Measurements from ENCODE around the gene COG2. TPM values are rescaled to one million over a fixed set of nuclear protein-coding genes. Genes with fewer than 3 reads are reported as not detected.
"Not testable (repeated sequence)": the region's sequence is repeated elsewhere in the genome, so short reads cannot be mapped to it uniquely, and the experiment has no call there.

Gene COG2
- total RNA-seq, 6 experiments from 2014 or later = 9.0 to 18.7 (median 13.0) TPM

- WGBS (ENCODE audit: insufficient coverage, low coverage, low lambda C conversion rate, missing lambda C conversion rate) = 30% methylated on average over 3 of the region's 8 CpGs
- Histone ChIP-seq H3K4me3 (peak overlapping the region; percentile 63 to 82 (median 81)), H3K9me3 (no peaks in the 10 kb centered on the region), H3K27ac (peak overlapping the region; percentile 75 to 97 (median 83)), H3K4me1 (peaks cover 0 to 42% (median 6%) of the 10 kb centered on the region in 4 donors), H3K36me3 (peaks cover 0 to 34% (median 13%) of the 10 kb centered on the region in 4 donors), H3K27me3 (no peaks in the 10 kb centered on the region)
- DNase-seq (no peak), ATAC-seq (peak in 1 of 4 donors; percentile 2)
- intact Hi-C loops (cut with DNase I) = loop anchor here in 1 of 2 donors (10.0 kb wide), 1 partner anchor 61 kb away; no protein-coding TSS in a partner anchor
- TF ChIP-seq POLR2A (IDR thresholded peaks at IDR 0.05) (no peak), CTCF (IDR thresholded peaks at IDR 0.05) (no peak)
Observed at GRCh38 chr1:230713547-230713914, 71.2 kb downstream of the COG2 start.

DNA sequence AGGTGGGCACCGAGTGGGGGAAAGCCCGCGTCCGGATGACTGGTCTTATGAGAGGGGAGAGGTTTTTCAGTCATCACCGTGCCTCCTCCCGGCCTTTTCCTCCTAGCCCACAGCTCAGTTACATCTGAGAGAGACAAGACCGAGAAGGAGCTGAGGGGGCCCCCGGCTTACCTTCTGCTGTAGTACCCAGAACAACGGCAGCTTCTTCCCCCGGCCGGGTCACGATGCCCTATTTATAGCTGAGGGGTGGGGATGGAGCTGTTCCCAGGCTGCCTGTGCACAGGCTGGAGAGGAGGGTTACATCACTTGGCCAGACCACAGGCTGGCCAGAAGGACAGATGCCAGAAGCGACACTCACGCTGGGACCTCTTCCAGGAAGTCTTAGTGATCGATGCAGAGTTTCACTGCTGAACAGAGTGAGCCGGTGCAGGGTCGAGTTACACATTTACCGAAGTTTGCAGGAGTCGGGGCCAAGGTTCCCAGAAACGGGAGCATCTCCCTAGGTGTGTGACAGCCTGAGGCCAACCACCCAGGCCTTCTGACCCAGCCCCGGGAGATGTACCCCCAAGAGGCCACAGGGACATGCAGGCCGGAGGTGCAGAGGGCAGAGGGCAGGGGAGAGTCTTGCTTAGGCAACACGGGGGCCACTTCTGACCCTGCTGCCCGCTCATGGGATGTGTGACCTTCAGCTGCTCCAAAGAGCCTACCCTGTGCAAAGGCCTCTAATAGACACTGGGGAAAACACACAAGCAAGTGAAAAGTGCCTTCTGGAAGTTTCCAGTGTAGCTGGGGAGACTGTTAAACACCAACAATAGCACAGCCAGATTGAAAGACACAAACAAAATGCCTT lies 71.9 kb downstream of the COG2 start, which contains the start of gene AGT:
AGT (minus strand) TSS at position 208 of the 850 bp plus-strand sequence. CDS start 3,299 bp downstream, outside the sequence.
- no peaks in the 10 kb centered on the region for H3K27me3 ChIP-seq
- peak; percentile 99 for TF ChIP-seq POLR2A (IDR thresholded peaks at IDR 0.05)
- TF ChIP-seq CTCF (IDR thresholded peaks at IDR 0.05) = no peak
- H3K4me3 ChIP-seq = peak within 1 kb of the TSS; percentile 63 to 82 (median 81)
- peak within 1 kb of the TSS; percentile 75 to 97 (median 83) for H3K27ac ChIP-seq
- WGBS (ENCODE audit: insufficient coverage, low coverage, low lambda C conversion rate, missing lambda C conversion rate) = 4% methylated on average over 17 of the region's 24 CpGs
- peak; percentile 85 to 97 (median 97) for DNase-seq
- peak; percentile 55 to 84 (median 73) for ATAC-seq
- H3K9me3 ChIP-seq = no peaks in the 10 kb centered on the region
- H3K36me3 ChIP-seq = peaks cover 0 to 29% (median 13%) of the 10 kb centered on the region in 4 donors
- peaks cover 0 to 42% (median 6%) of the 10 kb centered on the region in 4 donors for H3K4me1 ChIP-seq
- intact Hi-C loops (cut with DNase I) = loop anchor here in 1 of 2 donors (10.0 kb wide), 1 partner anchor 61 kb away; no protein-coding TSS in a partner anchor

GRCh38 chr1:230715510-230715909 lies 73.2 kb downstream of the COG2 start:
- H3K4me3 ChIP-seq = no peak overlapping the region
- no peaks in the 10 kb centered on the region for H3K9me3 ChIP-seq
- peak overlapping the region in 2 of 3 donors; percentile 65 to 97 for H3K27ac ChIP-seq
- TF ChIP-seq CTCF (IDR thresholded peaks at IDR 0.05) = peak; percentile 36 to 55 (median 45)
- no peak for TF ChIP-seq POLR2A (IDR thresholded peaks at IDR 0.05)
- intact Hi-C loops (cut with DNase I) = loop anchor here in 1 of 2 donors (10.0 kb wide), 1 partner anchor 59 kb away; no protein-coding TSS in a partner anchor
- H3K4me1 ChIP-seq = peaks cover 0 to 29% (median 5%) of the 10 kb centered on the region in 4 donors
- H3K36me3 ChIP-seq = peaks cover 0 to 15% (median 4%) of the 10 kb centered on the region in 4 donors
- 38% methylated on average over 3 of the region's 3 CpGs for WGBS (ENCODE audit: insufficient coverage, low coverage, low lambda C conversion rate, missing lambda C conversion rate)
- ATAC-seq = peak; percentile 2 to 32 (median 11)
- H3K27me3 ChIP-seq = no peaks in the 10 kb centered on the region
- DNase-seq = no peak

DNA sequence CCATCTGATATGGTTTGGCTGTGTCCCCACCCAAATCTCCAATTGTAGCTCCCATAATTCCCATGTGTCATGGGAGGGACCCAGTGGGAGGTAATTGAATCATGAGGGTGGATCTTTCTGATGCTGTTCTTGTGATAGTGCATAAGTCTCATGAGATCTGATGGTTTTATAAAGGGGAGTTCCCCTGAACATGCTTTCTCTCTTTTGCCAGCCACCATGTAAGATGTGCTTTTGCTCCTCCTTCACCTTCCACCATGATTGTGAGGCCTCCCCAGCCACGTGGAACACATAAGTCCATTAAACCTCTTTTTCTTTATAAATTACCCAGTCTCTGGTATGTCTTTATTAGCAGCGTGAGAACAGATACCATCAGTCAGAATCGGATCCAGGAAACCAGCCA lies 74.2 kb downstream of the COG2 start:
- peak overlapping the region in 1 of 3 donors; percentile 97 for H3K27ac ChIP-seq
- H3K4me3 ChIP-seq, H3K9me3 ChIP-seq, DNase-seq, ATAC-seq, H3K27me3 ChIP-seq, H3K36me3 ChIP-seq: not testable (repeated sequence)
- H3K4me1 ChIP-seq = peaks cover 0 to 24% (median 5%) of the 10 kb centered on the region in 4 donors
- intact Hi-C loops (cut with DNase I) = loop anchor here in 1 of 2 donors (10.0 kb wide), 1 partner anchor 58 kb away; no protein-coding TSS in a partner anchor
- 42% methylated on average over 2 of the region's 3 CpGs for WGBS (ENCODE audit: insufficient coverage, low coverage, low lambda C conversion rate, missing lambda C conversion rate)

All from right lobe of liver (tissue), 6 donors.